ENCODE data around the gene FAXDC2.

Gene FAXDC2

DNA sequence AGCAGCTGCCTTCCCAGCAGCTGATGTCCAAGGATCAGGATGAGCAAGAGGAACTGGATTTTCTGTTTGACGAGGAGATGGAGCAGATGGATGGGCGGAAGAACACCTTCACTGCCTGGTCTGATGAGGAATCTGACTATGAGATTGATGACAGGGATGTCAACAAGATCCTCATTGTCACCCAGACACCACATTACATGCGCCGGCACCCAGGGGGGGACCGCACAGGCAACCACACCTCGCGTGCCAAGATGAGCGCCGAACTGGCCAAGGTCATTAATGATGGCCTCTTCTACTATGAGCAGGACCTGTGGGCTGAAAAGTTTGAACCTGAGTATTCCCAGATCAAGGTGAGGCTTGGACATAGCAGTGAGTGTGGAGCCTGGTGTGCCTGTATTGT lies 48.4 kb downstream of the FAXDC2 start:
- no peak for DNase-seq (ENCODE audit: extremely low read depth in 1 of 2, low read depth in 1 of 2)

DNA sequence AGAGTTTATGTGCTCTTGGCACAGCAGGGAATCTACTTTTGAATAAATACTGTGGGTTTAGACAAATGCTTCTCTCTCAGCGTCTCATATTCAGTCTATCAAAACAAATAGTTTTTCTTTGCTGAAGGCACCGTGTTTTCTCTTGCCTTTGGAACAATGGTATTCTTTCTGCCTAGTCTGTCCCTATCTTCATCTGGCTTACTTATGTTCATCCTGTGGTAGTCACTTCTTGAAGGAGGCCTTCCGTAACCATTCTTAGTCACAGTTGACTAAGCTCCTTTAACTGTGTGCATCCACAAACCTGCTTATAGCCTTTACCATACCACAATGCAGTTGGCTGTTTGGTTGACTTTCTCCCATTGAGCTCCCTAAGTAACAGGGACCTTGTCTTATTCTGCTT lies 49.3 kb downstream of the FAXDC2 start:
- no peak for DNase-seq (ENCODE audit: extremely low read depth in 1 of 2, low read depth in 1 of 2)

DNA sequence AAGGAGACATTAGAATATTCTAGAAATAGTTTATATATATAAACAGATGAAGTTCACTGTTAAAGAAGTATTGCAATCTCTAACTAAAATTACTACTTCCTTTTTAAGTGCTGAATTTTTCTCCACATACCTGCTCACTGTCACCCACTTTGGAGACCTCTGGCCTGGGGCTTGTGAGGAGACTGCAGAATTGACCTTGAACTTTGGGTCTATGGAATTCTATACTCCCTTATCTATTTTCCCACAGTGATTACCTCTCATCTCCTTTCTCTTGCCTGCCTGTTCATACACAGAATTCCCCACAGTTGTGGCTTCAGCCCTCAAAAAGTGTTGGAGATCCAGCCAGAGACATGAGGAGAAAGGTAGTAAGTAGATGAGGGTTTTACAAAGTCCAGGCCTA lies 49.8 kb downstream of the FAXDC2 start:
- DNase-seq (ENCODE audit: extremely low read depth in 1 of 2, low read depth in 1 of 2): no peak

DNA sequence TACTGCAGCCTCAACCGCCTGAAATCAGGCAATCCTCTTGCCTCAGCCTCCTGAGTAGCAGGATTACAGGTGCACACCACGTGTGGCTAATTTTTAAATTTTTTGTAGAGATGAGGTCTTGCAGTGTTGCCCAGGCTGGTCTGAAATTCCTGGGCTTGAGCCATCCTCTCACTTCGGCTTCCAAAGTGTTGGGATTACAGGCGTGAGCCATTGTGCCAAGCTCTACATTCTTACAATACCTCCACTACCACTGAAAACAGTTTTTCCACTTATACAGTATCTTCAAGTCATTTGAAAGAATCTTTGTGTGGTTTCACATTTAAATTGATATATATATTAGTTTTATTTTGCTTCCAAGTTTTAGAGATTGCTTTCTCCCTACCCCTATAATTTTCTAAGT lies 52.6 kb downstream of the FAXDC2 start:
- no peak for DNase-seq (ENCODE audit: extremely low read depth in 1 of 2, low read depth in 1 of 2)

DNA sequence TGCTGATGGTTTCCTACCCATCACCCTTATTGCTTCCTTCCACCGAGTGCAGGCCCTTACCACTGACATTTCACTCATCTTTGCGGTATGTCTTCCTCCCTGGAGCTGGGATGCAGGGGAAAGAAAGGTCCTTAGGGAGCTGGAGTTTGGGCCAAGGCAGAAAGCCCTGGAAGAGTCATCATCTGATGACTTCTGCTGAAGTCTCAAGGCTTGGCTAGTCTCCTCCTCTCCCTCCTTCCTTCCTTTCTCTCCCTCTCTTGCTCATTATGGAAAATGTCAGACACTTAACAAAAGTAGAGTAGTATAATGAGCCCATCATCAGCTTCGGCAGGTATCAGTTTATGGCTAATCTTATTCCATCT lies 55.2 kb downstream of the FAXDC2 start:
- no peak for DNase-seq (ENCODE audit: extremely low read depth in 1 of 2, low read depth in 1 of 2)

DNA sequence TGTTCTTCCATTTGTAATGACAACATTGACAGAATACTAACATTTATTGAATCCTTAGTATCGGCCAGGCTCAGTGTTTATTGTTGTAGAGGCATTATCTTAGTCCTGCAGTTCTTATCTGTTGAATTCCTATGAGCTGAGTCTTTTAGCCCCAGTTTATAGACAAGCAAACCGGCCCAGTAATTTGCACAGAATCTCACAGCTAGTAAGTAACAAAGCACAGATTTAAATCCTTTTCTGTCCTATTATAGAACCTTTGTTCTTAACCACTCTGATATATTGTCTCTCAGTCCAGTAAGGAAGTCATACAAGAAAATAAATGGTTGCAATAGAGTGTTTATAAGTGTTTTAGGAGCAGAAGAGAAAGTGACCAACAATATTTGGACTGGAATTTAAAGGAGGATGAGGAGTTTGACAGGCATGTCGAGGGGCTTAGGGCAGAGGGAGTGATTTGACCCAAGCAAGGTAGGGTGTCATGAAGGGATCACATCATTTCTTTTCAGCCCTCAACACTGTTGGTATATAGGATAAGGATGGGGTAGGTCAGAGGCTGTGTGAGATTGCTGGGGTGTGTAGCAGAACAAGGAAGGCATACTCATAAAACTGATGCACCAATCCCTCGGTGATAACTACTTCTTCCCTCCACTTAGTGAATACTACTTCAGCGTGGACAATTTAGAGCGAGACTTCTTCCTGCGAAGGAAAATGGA lies 55.7 kb downstream of the FAXDC2 start:
- DNase-seq (ENCODE audit: extremely low read depth in 1 of 2, low read depth in 1 of 2): no peak

DNA sequence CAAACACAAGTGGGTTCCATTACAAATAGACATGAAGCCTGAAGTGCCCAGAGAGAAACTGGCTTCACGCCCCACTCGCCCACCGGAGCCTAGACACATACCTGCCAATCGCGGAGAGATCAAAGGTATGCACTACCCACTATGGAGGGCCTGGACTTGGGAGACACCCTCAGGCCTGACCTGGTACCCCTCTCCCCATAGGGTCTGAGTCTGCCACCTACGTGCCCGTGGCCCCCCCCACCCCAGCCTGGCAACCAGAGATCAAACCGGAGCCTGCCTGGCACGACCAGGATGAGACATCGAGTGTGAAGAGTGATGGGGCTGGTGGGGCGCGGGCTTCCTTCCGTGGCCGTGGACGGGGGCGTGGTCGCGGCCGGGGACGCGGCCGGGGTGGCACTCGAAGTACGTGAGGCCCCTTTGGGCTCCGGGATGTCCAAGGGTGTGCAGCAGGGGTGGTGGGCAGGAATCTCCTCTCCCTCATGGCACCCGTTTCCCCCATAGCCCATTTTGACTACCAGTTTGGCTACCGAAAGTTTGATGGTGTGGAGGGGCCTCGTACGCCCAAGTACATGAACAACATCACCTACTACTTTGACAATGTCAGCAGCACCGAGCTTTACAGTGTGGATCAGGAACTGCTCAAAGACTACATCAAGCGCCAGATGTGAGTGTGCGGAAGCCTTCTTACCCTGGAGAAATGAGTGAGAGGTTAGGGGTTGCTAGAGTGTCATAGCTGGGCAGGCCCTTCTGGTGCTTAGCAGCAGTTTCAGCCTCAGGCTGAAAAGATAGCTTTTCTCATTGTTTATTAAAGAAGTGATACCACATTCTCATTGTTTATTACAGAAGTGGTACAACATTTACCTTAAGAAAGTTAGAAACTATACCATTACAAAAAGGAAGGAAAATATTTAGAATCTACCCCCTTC lies 56.5 kb downstream of the FAXDC2 start:
- DNase-seq (ENCODE audit: extremely low read depth in 1 of 2, low read depth in 1 of 2): no peak

DNA sequence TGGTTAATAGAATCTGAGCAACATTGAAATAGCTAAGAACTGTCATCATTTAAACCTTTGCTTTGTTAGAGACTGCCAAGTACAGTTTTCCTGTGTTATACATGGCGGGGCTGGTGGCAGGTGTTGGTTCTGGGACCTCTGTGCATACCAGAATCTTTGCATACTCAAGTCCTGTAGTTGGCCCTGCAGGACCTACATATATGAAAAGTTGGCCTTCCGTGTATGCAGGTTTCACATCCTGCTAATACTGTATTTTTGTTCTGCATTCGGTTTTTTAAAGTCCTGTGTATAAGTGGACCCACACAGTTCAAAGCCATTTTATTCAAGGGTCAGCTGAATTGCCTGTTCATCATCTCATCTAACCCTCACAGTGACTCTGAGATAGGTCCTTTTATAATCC lies 58.9 kb downstream of the FAXDC2 start:
- DNase-seq (ENCODE audit: extremely low read depth in 1 of 2, low read depth in 1 of 2): no peak

DNA sequence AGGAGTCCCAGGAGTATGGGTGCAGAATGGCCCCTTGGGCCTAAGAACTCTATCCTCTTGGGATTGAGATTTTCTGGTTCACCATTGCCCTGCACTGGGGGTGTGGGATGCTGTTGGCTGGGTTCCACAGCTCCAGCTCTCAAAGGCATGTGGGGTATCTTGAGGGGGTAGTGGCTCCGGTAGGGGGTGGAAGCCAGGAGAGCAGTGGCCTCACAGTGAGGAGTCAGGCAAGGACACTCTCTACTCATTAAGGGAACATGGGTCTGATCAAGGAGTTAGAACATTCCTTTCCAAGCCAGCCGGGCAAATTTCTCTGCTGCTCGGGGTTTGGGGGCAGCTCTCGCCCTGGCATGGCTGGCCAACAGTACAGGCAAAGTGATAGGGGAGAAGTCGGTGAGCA lies 62.2 kb downstream of the FAXDC2 start:
- no peak for DNase-seq (ENCODE audit: extremely low read depth in 1 of 2, low read depth in 1 of 2)

DNA sequence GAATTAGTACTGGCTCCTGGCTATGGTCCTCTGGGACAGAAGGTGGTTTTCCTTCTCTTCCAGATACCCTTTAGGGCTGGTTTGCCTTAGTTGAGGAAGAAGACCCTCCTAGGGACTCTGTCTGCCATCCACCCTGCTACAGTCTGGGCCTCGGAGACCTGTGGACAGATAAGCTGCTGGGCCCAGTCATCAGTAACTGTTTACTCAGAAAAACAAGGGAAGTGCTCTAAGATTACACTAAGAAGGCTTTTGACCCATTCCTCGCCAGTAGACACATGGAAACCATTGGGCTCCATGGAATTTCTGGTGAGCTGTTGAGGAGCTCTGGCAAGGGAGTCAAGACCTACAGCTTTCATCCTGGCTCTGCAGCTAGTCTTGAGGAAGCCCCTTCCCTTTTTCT lies 64.0 kb downstream of the FAXDC2 start:
- no peak for DNase-seq (ENCODE audit: extremely low read depth in 1 of 2, low read depth in 1 of 2)

DNA sequence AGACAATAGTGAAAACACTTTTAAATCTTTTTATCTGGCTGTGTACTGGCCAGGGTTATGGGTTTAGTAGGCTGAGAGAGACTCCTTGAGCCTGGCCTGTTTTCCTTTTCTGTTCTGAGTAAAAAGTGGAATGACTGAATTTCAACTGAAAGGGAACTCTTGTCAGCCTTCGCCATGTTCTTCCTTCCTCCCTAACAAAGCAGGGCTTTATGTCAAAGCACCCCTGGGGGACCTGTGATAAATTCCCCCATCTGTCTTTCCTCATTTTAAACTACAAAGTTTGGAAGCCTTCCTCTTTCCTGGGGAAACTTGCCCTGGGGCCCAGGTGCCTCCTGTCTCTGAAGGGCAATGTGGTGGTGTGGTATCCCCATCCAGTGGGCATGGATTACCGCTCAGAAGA lies 65.5 kb downstream of the FAXDC2 start:
- no peak for DNase-seq (ENCODE audit: extremely low read depth in 1 of 2, low read depth in 1 of 2)

DNA sequence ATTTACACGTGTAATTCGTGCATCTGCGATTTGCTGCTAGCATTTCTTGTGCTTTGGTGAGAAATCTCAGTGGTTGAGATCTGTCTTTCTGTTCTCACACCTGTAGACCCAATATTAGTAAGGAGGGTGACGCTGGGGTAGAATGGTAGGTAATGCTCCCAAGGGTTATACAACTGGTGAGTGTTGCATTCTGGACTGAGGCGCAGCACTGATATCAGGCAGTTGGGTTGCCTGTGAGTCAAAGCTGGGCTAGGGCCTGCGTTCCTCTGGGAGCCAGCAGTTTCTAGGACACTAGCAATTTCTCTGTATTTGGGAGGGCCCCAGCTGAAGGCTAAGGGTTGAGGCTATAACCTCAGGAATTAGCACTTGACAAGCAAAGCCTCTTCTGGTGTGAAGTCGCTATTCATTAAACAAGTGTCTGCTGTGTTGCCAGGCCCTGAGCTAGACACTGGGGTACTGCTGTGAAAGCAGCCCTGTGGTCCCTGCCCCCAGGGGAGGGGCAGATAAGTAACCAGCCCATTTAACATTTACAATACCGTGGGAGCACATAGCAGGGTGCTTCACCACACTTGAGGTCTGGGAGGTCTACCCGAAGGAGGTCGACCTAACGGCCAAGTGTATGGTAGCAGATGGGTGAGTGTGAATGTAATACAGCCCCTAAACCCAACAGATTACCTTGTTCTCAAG lies 66.5 kb downstream of the FAXDC2 start:
- DNase-seq (ENCODE audit: extremely low read depth in 1 of 2, low read depth in 1 of 2): no peak

DNA sequence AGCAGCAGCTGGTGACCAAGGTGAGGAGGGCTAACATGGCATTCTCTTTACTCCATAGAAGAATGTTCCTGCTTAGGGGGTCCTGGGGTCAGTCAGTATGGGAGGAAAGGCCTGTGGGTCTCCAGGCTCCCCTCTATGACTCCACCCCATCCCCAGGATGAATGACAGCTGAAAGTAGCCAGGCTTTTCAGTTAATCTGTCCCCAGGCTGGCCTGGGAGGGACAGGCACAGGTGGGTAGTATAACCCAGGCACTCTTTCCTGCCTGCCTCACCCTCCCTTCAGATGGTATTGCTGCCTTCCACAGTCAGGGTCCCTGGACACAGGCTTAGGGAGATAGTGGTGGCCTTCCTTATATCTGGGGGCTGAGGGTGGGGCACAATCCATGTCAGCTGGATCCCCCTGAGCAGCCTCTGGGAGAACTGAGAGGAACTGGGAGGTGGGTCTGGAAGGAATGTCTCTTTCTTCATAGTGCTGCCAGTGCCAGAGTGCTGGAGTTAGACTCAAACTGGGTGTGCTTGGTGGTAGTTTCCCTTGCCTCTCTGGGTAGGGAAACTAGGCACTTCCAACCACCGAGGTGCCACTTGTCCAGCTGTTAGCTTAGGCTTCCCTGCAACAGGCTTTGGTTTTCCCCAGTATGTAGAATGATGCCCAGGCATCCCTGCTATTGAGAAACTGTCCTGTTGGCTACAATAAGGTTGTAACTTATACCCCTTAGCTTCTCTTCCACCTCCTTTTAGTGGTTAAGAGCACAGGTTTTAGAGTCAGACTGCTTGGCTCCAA lies 67.4 kb downstream of the FAXDC2 start:
- no peak for DNase-seq (ENCODE audit: extremely low read depth in 1 of 2, low read depth in 1 of 2)

DNA sequence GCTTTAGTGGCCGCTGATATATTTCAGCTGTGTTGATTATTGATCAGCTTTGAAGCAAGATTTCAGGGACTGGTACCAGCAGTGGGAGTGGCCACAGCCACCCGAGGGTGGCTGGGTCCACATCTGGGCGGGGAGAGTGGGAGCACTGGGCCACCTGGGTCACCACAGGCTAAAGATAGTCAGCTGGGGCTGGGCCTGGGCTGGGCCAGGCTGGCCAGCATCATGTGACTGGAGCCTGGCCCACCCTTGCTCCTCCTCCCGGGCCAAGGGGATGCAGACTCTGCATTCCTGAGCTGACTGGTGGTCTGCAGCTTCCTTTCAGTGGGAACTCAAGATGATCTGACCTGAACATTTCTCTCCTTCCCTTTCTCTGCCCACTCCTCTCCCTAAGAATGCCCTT lies 68.1 kb downstream of the FAXDC2 start:
- no peak for DNase-seq (ENCODE audit: extremely low read depth in 1 of 2, low read depth in 1 of 2)

DNA sequence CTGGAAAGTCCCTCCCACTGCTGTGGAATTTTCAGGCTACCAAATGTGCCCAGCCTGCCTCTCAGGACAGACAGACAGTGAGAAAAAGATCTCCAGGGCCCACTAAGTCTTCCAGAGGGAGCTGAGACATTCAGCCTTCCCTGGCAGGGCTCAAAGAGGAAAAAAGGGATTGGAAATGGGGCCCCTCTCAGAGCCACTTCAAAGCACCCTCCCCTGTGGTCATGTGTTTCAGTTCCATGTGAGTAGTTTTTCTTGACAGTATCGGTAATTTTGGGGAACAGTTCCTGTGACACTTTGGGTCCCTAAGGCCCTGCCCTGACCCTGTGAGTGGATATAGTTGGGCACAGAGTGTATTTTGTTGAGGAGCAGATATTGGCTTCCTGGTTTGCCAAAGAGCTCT lies 70.3 kb downstream of the FAXDC2 start:
- DNase-seq (ENCODE audit: extremely low read depth in 1 of 2, low read depth in 1 of 2): no peak

DNA sequence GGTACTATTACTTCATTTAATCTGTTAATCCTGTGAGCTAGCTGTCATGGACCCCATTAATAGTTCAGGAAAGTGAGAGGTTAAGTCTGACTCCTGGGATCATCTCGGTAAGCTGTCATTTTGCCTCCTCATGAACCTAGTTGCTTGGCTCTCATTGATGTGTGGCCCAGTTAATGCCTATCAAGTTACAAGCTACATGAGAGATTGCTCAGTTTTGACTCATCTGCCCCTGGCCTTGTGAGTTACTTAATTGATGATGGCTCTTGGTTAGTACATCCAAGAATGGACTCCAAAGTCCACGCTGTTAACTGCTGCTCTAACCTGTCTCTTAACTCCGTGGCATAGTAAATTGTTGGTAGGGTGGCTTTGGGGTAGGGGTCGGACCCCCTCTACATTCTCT lies 71.3 kb downstream of the FAXDC2 start:
- DNase-seq (ENCODE audit: extremely low read depth in 1 of 2, low read depth in 1 of 2): no peak

DNA sequence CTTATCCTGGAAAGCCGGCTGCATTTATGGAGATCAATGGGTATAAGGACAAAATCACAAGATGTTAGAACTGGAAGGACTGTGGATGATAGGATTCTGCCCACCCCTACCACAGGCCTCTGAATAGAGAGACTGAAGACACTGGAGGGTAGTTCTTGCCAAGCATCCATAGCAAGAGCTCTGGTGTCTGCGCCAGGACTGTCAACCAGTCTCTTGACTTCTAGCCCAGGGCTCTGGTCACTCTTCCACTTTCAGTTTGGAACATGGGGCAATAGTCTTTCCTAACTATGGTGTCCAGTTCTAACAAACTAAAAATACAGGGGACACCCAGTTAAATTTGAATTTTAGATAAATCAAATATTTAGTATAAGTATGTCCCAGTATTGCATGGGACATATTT lies 71.9 kb downstream of the FAXDC2 start:
- DNase-seq (ENCODE audit: extremely low read depth in 1 of 2, low read depth in 1 of 2): no peak

DNA sequence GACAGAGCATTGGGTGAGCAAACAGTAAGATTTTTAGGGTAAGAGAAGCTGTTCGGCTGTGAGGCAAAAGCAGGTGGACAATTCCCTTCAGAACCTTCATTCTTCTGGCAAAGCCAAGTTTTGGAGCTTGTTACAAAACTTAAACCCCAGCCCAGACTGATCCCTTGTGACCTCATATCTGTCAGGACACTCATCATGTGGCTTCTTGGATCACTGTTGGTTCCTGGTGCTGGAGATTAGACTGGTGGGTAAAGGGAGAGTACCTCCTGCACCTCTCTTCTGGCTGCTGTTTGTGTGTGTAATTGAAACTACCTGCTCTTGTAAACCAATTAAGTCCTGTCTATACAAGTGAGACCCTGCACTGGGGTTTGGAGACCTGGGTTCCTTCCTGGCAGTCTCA lies 74.2 kb downstream of the FAXDC2 start:
- DNase-seq (ENCODE audit: extremely low read depth in 1 of 2, low read depth in 1 of 2): no peak

DNA sequence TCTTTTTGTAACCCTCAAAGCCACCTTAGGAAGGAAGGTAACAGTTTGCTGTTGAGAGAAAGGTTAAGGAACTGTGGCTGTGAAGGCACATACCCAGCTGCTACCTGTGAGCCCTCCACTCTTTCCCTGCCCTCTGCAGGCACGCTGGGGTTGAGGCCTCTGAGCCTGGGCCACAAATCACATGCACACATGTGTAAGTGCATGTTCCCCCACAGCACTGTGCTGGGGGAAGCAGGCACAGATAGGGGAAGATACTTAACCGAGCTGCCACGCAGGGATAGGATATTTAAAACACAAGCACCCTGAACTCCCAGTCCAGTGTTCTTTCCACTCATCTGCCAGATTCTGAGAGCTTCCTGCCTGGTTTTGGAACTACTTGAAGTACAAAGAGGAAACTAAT lies 77.1 kb downstream of the FAXDC2 start:
- no peak for DNase-seq (ENCODE audit: extremely low read depth in 1 of 2, low read depth in 1 of 2)

DNA sequence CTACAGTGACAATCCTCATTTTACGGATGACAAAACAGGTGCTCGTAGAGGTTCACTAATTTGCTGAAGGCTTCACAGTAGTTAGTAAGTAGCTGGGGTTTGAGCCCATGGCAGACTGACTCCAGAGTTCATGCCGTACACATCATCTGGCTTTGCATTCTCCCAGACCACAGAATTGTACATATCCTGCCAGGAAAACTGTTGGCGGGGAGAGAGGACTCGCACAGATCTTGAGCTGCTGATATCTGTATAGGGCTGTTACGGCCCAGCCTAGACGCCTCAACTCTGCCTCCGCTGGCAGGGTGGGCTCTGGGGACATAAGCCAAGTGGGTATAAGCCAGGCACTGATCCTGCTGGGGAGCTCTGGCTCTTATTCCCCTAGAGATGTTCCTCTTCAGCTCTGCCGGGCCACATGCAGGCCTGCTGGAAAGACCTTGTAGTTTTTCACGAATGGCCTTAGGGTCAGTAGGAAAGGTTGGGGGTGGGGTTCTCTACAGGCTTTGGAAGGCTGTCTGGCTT lies 79.0 kb downstream of the FAXDC2 start:
- no peak for DNase-seq (ENCODE audit: extremely low read depth in 1 of 2, low read depth in 1 of 2)

DNA sequence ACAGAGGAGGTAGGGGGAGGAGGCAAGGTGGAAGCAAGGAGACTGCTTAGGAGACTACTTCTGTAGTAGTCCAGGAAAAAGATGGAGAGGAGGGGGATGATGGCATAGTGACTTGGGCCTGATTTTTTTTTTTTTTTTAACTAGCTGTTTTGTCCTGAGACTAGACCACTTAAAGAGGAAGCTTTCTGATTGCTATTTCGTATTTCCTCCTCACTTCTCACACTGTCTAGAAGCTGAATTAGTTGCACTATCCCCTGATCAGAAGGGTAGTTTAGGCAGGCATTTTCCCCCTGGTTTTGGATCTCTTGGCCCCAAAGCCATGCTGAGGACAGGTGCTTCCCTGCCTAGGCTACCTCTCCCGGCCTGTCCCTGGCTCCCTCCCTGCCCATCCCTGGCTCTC lies 80.3 kb downstream of the FAXDC2 start:
- DNase-seq (ENCODE audit: extremely low read depth in 1 of 2, low read depth in 1 of 2): no peak

Data from stimulated activated CD8-positive, alpha-beta memory T cell treated with anti-CD3 and anti-CD28 coated beads, Interleukin-7, amount 100 ng/mL, for 48 hours (primary cell).